Measurements from ENCODE around the gene MACROD1.

Gene MACROD1

DNA sequence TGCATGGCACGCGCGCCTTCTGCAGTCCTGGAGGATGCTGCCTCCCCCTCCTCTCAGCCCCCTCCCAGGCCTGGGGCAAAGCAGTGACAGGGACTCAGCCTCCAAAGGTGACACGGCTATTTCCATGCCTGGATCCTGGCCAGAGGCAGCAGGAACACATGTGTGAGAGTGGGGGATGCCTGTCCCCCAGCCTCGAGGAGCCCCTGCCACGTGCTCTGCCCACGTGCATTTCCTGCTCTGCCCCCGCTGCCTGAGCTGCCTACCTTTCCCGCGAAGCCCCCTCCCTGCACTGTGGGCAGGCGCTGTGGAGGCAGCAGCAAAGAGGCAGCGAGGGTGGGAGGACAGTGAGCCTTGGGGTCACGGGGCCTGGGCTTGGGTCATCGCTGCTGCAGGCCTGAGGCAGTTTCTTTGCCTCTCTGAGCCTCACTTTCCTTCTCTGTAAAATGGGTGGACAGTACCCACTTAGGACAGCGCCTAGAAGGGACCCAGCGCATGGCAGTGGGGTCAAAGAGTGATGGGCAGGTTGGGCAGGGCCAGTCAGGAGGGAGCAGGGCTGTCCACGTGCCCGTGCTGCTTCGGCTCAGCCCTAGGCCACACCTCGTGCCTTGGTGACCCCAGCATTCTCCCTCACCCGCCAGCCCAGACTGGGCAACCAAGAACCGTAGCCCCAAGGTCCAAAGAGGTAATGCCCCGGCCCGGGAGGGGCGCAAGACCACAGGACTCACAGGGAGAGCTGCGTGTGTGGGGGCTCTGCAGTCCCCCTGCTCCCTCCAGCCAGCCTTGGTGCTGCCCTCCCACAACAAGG is 81.6 kb downstream of the MACROD1 start:
- no peak for DNase-seq (ENCODE audit: low read depth)
- TF ChIP-seq, protein P1, sequence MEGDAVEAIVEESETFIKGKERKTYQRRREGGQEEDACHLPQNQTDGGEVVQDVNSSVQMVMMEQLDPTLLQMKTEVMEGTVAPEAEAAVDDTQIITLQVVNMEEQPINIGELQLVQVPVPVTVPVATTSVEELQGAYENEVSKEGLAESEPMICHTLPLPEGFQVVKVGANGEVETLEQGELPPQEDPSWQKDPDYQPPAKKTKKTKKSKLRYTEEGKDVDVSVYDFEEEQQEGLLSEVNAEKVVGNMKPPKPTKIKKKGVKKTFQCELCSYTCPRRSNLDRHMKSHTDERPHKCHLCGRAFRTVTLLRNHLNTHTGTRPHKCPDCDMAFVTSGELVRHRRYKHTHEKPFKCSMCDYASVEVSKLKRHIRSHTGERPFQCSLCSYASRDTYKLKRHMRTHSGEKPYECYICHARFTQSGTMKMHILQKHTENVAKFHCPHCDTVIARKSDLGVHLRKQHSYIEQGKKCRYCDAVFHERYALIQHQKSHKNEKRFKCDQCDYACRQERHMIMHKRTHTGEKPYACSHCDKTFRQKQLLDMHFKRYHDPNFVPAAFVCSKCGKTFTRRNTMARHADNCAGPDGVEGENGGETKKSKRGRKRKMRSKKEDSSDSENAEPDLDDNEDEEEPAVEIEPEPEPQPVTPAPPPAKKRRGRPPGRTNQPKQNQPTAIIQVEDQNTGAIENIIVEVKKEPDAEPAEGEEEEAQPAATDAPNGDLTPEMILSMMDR (conservative IDR thresholded peaks at IDR 0.05; ENCODE audit: low read length), result no peak
- no peak overlapping the region for H3K4me3 ChIP-seq (ENCODE audit: low read length)

DNA sequence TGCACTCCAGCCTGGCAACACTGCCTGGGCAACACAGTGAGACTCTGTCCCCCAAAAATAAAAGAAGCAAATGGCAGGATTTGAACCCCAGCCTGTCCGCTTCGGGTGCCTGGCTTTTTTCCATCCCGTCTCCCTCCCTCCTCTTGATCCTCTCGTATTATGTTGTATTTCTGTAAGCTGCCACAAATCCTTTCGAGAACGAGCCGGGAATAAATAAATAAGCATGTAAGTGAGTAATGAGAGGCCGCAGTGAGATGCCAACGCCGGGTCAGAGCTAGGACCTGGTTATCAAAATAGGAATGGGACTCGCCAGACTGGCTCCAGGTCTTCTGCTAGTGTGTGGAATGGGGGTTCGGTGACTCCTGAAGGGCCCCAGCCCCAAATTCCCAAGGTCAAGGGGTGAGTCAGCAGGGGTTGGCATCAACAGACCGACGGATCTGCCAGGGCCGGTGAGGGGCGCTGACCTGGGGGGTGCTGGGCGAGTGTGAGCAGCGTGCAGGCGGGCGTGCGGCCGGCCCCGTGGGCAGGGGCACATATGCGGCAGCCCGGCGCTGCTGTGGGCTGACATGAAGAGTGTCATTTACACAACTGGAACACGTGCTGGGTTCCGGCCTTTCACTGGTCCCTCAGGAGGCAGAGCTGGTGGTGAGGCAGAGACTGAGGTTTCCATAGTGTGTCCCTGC is 82.4 kb downstream of the MACROD1 start:
- TF ChIP-seq, protein P1 (conservative IDR thresholded peaks at IDR 0.05; ENCODE audit: low read length), result no peak
- no peak overlapping the region for H3K4me3 ChIP-seq (ENCODE audit: low read length)
- DNase-seq (ENCODE audit: low read depth), result no peak

DNA sequence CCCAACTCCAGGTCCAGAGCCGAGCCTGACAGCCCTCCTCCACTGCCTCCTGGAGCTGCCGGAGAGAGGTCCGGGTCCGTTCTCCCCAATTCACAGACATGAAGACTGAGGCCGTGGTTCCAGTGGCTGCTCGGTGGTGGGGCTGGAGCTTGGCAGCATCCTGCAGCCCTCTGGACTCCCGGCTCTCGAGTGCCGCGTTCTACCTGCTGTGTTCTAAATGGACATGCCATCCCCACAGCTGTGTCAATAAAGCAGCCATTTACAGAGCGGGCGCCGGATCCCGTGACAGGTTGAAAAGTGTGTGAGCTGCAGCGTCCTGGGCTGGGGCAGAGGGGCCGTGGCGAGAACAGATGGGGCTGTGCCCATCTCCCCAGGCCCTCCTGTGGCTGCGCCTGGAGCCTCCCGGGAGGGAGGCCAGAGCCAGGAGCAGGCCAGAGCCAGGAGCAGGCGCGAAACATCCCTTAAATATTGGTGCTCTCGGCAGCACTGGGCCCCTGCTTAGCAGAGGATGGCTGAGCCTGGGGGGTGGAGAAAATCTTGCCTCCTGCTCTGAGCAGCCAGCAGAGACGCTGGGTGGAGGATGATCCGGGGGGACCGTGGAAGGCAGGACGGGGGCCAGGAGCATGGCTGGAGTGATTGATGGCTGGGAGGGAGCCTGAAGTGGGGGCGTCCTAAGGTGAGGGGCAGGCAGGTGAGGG is 84.0 kb downstream of the MACROD1 start:
- no peak overlapping the region for H3K4me3 ChIP-seq (ENCODE audit: low read length)
- TF ChIP-seq, protein P1 (conservative IDR thresholded peaks at IDR 0.05; ENCODE audit: low read length), result no peak
- no peak for DNase-seq (ENCODE audit: low read depth)

DNA sequence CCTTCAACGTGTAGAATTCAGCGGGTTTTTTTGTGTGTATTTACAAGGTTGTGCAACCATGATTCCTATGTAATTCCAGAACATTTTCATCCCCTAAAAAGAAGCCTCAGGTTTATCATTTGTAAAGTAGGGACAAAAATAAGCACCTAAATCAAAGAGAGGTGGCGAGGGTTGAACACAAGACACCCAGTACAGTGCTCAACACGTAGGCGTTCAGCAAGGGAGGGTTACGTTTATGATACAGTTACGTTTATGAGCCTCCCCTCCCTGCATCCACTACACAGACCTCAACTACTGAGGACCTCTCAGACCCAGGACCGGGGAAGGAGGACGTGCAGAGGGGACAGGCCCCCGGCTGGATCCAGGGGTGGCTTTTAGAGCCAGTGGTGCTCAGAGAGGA is 85.5 kb downstream of the MACROD1 start:
- no peak for DNase-seq (ENCODE audit: low read depth)
- H3K4me3 ChIP-seq (ENCODE audit: low read length), result no peak overlapping the region
- TF ChIP-seq, protein P1 (conservative IDR thresholded peaks at IDR 0.05; ENCODE audit: low read length), result no peak

DNA sequence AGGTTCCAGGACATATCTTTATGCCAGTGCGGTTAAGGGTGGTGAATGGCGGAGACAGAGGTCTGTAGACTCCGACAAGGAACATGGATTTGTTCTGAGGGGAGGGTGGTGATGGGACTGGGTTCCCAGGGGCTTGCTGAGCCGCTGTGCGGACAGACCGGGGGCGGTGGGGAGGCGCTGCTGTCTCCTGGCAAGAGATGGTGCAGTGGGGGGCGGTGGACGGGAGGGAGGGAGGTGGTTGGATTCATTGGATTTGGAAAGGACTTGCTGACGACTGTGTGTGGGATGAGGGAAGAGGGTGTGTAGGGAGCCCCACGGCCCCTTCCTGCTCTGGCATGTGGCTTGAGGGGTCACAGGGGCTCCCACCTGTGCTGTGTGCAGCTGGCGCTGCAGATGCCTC is 87.0 kb downstream of the MACROD1 start:
- TF ChIP-seq, protein P1 (conservative IDR thresholded peaks at IDR 0.05; ENCODE audit: low read length), result no peak
- DNase-seq (ENCODE audit: low read depth), result no peak
- no peak overlapping the region for H3K4me3 ChIP-seq (ENCODE audit: low read length)

DNA sequence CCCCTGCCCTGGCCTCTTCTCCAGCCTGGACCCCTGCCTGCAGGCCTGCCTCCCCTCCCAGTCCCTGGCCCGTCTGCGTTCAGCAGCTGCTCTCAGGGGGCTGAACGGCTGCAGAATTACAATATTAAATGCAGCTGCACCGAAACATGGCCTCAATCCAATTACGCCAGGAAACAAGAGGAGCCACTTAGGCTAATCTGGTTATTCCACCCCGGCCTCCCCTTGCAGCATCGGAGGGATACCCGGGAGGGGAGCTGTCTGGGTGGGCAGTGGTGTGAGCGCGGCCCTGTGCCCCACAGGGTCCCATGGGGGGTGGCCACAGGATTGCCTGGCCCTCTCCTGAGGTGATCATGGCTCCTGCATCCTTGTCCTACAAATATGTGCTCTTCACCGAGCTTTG is 87.6 kb downstream of the MACROD1 start:
- H3K4me3 ChIP-seq (ENCODE audit: low read length), result no peak overlapping the region
- TF ChIP-seq, protein P1 (conservative IDR thresholded peaks at IDR 0.05; ENCODE audit: low read length), result no peak
- no peak for DNase-seq (ENCODE audit: low read depth)
